A549 (cell line): ENCODE results near the gene GATA6.

Source experiments
- BHLHE40 ChIP-seq: IDR thresholded peaks from 2 replicates; pipeline ENCODE4 v1.6.1; 2012; ENCODE audit warnings: low read depth, low read length, inconsistent platforms
- CHD2 ChIP-seq: fragments of 150-350 bp; IDR thresholded peaks from 2 replicates; pipeline ENCODE4 v1.6.1; 2014; ENCODE audit warnings: low read length; ENCODE audit not compliant: partially characterized antibody
- EP300 ChIP-seq, 2 experiments: fragments of >200 bp; sonication (Bioruptor Twin); formaldehyde crosslinking; IDR thresholded peaks; 2 replicates in 1 of 2; 3 replicates in 1 of 2; pipeline ENCODE4 v1.6.1; 2016 to 2017
- ESRRA ChIP-seq: fragments of 150-350 bp; IDR thresholded peaks from 2 replicates; pipeline ENCODE4 v1.6.1; 2014; ENCODE audit warnings: mild to moderate bottlenecking, low read length, borderline replicate concordance
- HOXB13 ChIP-seq: fragments of 250-450 bp; sonication (Bioruptor Pico); IDR thresholded peaks from 2 replicates; pipeline ENCODE4 v1.5.0; 2020; ENCODE audit warnings: low read depth, mild to moderate bottlenecking, moderate library complexity
- KDM1A ChIP-seq: fragments of 200-600 bp; sonication (generic); IDR thresholded peaks from 2 replicates; pipeline ENCODE4 v1.6.1; 2016; ENCODE audit warnings: low read depth, mild to moderate bottlenecking
- MAZ ChIP-seq: fragments of 150-350 bp; IDR thresholded peaks from 2 replicates; pipeline ENCODE4 v1.6.1; 2014; ENCODE audit warnings: antibody characterized with exemption, low read depth, low read length, borderline replicate concordance
- POLR2A ChIP-seq: IDR thresholded peaks from 2 replicates; pipeline ENCODE4 v1.6.1; 2012; ENCODE audit warnings: mild to moderate bottlenecking, low read length
- POLR2AphosphoS2 ChIP-seq: conservative IDR thresholded peaks from 2 replicates; pipeline ENCODE4 v1.6.1; 2012; ENCODE audit warnings: low read length, improper control_type of control experiment, inconsistent platforms
- RAD21 ChIP-seq, 2 experiments: fragments of >200 bp in 1 of 2; sonication (Bioruptor Twin) in 1 of 2; formaldehyde crosslinking in 1 of 2; IDR thresholded peaks in 1 of 2; conservative IDR thresholded peaks in 1 of 2; 2 replicates in 1 of 2; 3 replicates in 1 of 2; pipeline ENCODE4 v1.6.1; 2012 to 2018; ENCODE audit warnings: inconsistent platforms in 1 of 2
- TF ChIP-seq, protein P1 (sequence below): fragments of >200 bp; sonication (Bioruptor Twin); formaldehyde crosslinking; IDR thresholded peaks from 3 replicates; pipeline ENCODE4 v1.5.1; 2016
- TF ChIP-seq, protein P2 (sequence below): IDR thresholded peaks from 2 replicates; pipeline ENCODE4 v1.6.1; 2012
- TF ChIP-seq, protein P3 (sequence below): fragments of 450-650 bp; IDR thresholded peaks from 2 replicates; pipeline ENCODE4 v1.6.1; 2014; ENCODE audit warnings: antibody characterized with exemption
- TF ChIP-seq, protein P4 (sequence below): fragments of 250-450 bp; sonication (Bioruptor Pico); IDR thresholded peaks from 2 replicates; pipeline ENCODE4 v1.5.0; 2020; ENCODE audit warnings: low read depth, mild to moderate bottlenecking, moderate library complexity

DNA sequence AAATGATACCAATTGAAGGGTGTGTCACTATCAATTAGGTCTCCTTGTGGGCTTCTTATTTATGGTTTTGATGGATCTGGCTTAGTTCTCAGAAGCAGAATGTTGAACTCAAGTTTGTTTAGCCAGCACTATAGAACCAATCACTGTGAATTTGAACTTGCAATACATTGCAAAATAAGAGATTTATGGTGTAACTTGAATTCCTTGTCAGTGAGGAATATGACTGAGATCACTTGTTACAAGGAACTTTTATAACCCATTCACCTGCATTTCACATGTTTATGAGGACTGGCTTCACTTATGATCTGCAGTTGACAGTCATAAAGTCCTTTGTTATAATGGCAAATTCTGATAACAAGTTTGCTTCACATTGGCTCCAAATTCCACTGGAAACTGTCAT lies 9.8 kb downstream of the GATA6 start:
- no peak for TF ChIP-seq BHLHE40
- TF ChIP-seq HOXB13 (CRISPR knock-in tag): no peak
- TF ChIP-seq, protein P1, sequence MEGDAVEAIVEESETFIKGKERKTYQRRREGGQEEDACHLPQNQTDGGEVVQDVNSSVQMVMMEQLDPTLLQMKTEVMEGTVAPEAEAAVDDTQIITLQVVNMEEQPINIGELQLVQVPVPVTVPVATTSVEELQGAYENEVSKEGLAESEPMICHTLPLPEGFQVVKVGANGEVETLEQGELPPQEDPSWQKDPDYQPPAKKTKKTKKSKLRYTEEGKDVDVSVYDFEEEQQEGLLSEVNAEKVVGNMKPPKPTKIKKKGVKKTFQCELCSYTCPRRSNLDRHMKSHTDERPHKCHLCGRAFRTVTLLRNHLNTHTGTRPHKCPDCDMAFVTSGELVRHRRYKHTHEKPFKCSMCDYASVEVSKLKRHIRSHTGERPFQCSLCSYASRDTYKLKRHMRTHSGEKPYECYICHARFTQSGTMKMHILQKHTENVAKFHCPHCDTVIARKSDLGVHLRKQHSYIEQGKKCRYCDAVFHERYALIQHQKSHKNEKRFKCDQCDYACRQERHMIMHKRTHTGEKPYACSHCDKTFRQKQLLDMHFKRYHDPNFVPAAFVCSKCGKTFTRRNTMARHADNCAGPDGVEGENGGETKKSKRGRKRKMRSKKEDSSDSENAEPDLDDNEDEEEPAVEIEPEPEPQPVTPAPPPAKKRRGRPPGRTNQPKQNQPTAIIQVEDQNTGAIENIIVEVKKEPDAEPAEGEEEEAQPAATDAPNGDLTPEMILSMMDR: no peak
- no peak for TF ChIP-seq KDM1A
- TF ChIP-seq POLR2A: no peak
- TF ChIP-seq, protein P2, sequence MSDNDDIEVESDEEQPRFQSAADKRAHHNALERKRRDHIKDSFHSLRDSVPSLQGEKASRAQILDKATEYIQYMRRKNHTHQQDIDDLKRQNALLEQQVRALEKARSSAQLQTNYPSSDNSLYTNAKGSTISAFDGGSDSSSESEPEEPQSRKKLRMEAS: no peak
- TF ChIP-seq ESRRA: no peak
- TF ChIP-seq RAD21 (conservative IDR thresholded peaks at IDR 0.05 in 1 of 2, IDR thresholded peaks at IDR 0.05 in 1 of 2): no peak
- TF ChIP-seq EP300 (IDR thresholded peaks at IDR 0.05): no peak
- TF ChIP-seq, protein P3, sequence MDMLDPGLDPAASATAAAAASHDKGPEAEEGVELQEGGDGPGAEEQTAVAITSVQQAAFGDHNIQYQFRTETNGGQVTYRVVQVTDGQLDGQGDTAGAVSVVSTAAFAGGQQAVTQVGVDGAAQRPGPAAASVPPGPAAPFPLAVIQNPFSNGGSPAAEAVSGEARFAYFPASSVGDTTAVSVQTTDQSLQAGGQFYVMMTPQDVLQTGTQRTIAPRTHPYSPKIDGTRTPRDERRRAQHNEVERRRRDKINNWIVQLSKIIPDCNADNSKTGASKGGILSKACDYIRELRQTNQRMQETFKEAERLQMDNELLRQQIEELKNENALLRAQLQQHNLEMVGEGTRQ: no peak
- TF ChIP-seq, protein P4, sequence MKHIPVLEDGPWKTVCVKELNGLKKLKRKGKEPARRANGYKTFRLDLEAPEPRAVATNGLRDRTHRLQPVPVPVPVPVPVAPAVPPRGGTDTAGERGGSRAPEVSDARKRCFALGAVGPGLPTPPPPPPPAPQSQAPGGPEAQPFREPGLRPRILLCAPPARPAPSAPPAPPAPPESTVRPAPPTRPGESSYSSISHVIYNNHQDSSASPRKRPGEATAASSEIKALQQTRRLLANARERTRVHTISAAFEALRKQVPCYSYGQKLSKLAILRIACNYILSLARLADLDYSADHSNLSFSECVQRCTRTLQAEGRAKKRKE (CRISPR knock-in tag): no peak
- no peak for TF ChIP-seq MAZ
- TF ChIP-seq POLR2AphosphoS2: no peak
- TF ChIP-seq CHD2: no peak
